Natural killer cell (primary cell): Measurements from ENCODE around the gene KAT8. TPM values are rescaled to one million over a fixed set of nuclear protein-coding genes. Genes with fewer than 3 reads are reported as not detected.

Source experiments
- ATAC-seq, 3 donors: fragments of 150-1000 bp in 2 of 3; fragments of 200-7000 bp in 1 of 3; cut with Tn5 transposase; 1 replicate in 1 of 3; 2 replicates in 2 of 3; pipeline ENCODE4 v1.10.0; 2021; ENCODE audit warnings: mild to moderate bottlenecking in 2 of 3, moderate library complexity in 2 of 3
- DNase-seq, 2 donors: peaks; one replicate each; pipeline versions ENCODE4 v3.0.0 to v3.0.0-alpha.2; 2013 to 2021; ENCODE audit warnings: mixed read lengths in 1 of 2
- H3K27ac ChIP-seq: one replicate; pipeline ENCODE4 v1.5.1; 2013; ENCODE audit warnings: mild to moderate bottlenecking, low read length
- H3K27me3 ChIP-seq: one replicate; pipeline ENCODE4 v1.6.1; 2013; ENCODE audit warnings: low read length; ENCODE audit not compliant: control insufficient read depth, insufficient read depth
- H3K36me3 ChIP-seq: one replicate; pipeline ENCODE4 v1.6.1; 2013; ENCODE audit warnings: low read length; ENCODE audit not compliant: control insufficient read depth, insufficient read depth
- H3K4me1 ChIP-seq: one replicate; pipeline ENCODE4 v1.6.1; 2013; ENCODE audit warnings: low read length; ENCODE audit not compliant: control insufficient read depth, insufficient read depth
- H3K4me3 ChIP-seq: one replicate; pipeline ENCODE4 v1.5.1; 2013; ENCODE audit warnings: low read length
- H3K9me3 ChIP-seq: one replicate; pipeline ENCODE4 v1.6.1; 2013; ENCODE audit warnings: low read length; ENCODE audit not compliant: control insufficient read depth, insufficient read depth
- H3K27ac Mint-ChIP-seq, 2 donors: one replicate each; pipeline ENCODE4 v1.8.0; 2022; ENCODE audit warnings: mild to moderate bottlenecking in 2 of 2, mixed read lengths in 2 of 2, moderate library complexity in 1 of 2
- H3K27me3 Mint-ChIP-seq, 2 donors: one replicate each; pipeline ENCODE4 v1.8.0; 2022; ENCODE audit warnings: low read depth in 2 of 2, mixed read lengths in 2 of 2
- H3K36me3 Mint-ChIP-seq: one replicate; pipeline ENCODE4 v1.8.0; 2022; ENCODE audit warnings: mixed read lengths
- H3K4me1 Mint-ChIP-seq, 2 donors: one replicate each; pipeline ENCODE4 v1.8.0; 2022; ENCODE audit warnings: mixed read lengths in 2 of 2
- H3K4me3 Mint-ChIP-seq: one replicate; pipeline ENCODE4 v1.8.0; 2022; ENCODE audit warnings: mild to moderate bottlenecking, moderate library complexity, mixed read lengths
- H3K9me3 Mint-ChIP-seq, 2 donors: one replicate each; pipeline ENCODE4 v1.8.0; 2022; ENCODE audit warnings: mixed read lengths in 2 of 2
- CTCF ChIP-seq: fragments of 200-600 bp; IDR thresholded peaks from one replicate; pipeline ENCODE4 v1.8.0; 2022; ENCODE audit warnings: antibody characterized with exemption
- WGBS: methylation state at CpG from one replicate; pipeline ENCODE4 v1.1.7; 2013; ENCODE audit warnings: missing lambda C conversion rate; ENCODE audit not compliant: insufficient coverage; 5-methylcytosine and 5-hydroxymethylcytosine counted together
- intact Hi-C: fragments of 100-400 bp; cut with micrococcal nuclease; formaldehyde crosslinking; loops from one replicate; pipeline ENCODE4 v1.14.2; 2022
- total RNA-seq, 4 donors: library from RNA; stranded (reverse); fragments of 120-200 nt in 1 of 4; gene quantifications; one replicate each; pipeline versions ENCODE4 v1.2.3 to v1.2.4, GENCODE V29; 2013 to 2022

KAT8 gene
- total RNA-seq, 3 donors from 2014 or later (not counting 1 experiment from before 2014, with no cell fraction given): 90.6 to 101 (median 93.4) TPM

DNA sequence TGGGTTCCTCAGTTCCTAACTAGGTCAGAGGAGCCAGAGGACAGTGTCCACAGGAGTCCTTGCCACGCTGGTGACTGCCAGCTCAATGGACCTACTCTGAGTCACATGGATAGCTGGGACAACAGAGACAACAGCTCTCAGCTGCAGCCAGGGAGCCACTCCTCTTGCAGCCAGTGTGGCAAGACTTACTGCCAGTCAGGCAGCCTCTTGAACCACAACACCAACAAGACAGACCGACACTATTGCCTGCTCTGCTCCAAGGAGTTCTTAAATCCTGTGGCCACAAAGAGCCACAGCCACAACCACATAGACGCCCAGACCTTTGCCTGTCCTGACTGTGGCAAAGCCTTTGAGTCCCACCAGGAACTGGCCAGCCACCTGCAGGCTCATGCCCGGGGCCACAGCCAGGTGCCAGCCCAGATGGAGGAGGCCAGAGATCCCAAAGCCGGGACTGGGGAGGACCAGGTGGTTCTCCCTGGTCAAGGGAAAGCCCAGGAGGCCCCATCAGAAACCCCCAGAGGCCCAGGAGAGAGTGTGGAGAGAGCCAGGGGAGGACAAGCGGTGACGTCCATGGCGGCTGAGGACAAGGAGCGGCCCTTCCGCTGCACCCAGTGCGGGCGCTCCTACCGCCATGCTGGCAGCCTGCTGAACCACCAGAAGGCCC is 36.6 kb upstream of the KAT8 start:
- no peaks in the 10 kb centered on the region for H3K9me3 ChIP-seq
- peak overlapping the region in 1 of 2 donors; percentile 48 for H3K27ac Mint-ChIP-seq
- H3K4me1 Mint-ChIP-seq: peaks cover 30 to 58% of the 10 kb centered on the region in 2 donors
- H3K36me3 ChIP-seq: peaks cover 86% of the 10 kb centered on the region
- no peaks in the 10 kb centered on the region for H3K27me3 Mint-ChIP-seq
- no peaks in the 10 kb centered on the region for H3K27me3 ChIP-seq
- no peaks in the 10 kb centered on the region for H3K9me3 Mint-ChIP-seq
- H3K36me3 Mint-ChIP-seq: peaks cover 7% of the 10 kb centered on the region
- WGBS: 95% methylated on average over 13 of the region's 13 CpGs
- H3K27ac ChIP-seq: no peak overlapping the region
- intact Hi-C loops: no loop called here
- DNase-seq (no peak), ATAC-seq (no peak)
- H3K4me1 ChIP-seq: peaks cover 34% of the 10 kb centered on the region
- no peak overlapping the region for H3K4me3 ChIP-seq
- no peak for TF ChIP-seq CTCF
- H3K4me3 Mint-ChIP-seq: no peak overlapping the region

- Histone ChIP-seq H3K4me1 (peaks cover 34% of the 10 kb centered on the region), H3K9me3 (no peaks in the 10 kb centered on the region), H3K4me3 (no peak overlapping the region), H3K27me3 (no peaks in the 10 kb centered on the region), H3K27ac (no peak overlapping the region), H3K36me3 (peaks cover 80% of the 10 kb centered on the region)
- no peak for TF ChIP-seq CTCF
- Mint-ChIP-seq H3K9me3 (no peaks in the 10 kb centered on the region), H3K27ac (peak overlapping the region; percentile 43 to 89), H3K36me3 (peaks cover 7% of the 10 kb centered on the region), H3K4me3 (no peak overlapping the region), H3K4me1 (peaks cover 30 to 57% of the 10 kb centered on the region in 2 donors), H3K27me3 (no peaks in the 10 kb centered on the region)
- intact Hi-C loops: no loop called here
- DNase-seq: no peak
- ATAC-seq: no peak
- WGBS: 94% methylated on average over 26 of the region's 26 CpGs
Observed at GRCh38 chr16:31081428-31082351, 35.8 kb upstream of the KAT8 start.

DNA sequence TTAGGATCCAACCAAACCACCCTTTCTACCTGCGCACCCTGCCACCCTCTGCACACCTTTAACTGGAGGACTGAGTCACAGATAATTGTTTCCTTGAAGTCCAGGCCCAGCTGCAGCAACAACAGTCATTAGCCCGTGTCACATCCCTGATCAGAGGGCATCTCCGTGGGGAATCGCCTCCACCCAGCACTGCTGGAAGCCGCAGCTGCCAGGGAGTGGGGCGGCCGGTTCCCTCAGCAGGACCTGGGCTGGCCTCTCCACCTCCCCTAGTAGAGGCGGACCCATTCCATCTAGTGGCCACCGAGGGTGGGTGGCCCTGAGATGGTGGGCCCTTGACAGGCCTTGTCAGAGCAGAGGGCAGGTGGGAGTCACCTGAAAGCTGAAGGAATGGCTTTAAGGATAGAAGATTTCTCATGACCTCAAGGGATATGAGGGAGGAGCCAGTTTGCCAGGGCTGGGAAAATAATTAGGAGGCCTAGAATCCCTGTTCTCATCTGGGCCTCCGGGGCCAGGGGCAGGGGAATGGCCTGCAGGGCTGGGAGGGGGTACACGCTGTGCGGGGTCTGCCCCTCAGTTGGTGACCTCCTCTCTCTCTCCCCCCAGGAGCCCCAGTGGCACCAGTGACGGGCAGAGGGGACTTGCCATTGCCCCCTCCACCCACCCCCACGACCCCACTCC is 35.0 kb upstream of the KAT8 start:
- ATAC-seq: no peak
- 94% methylated on average over 14 of the region's 14 CpGs for WGBS
- H3K9me3 Mint-ChIP-seq: no peaks in the 10 kb centered on the region
- Histone ChIP-seq H3K9me3 (no peaks in the 10 kb centered on the region), H3K36me3 (peaks cover 76% of the 10 kb centered on the region), H3K4me3 (no peak overlapping the region), H3K27ac (no peak overlapping the region), H3K27me3 (no peaks in the 10 kb centered on the region), H3K4me1 (peaks cover 34% of the 10 kb centered on the region)
- peaks cover 30 to 57% of the 10 kb centered on the region in 2 donors for H3K4me1 Mint-ChIP-seq
- peak overlapping the region; percentile 43 to 89 for H3K27ac Mint-ChIP-seq
- no peak overlapping the region for H3K4me3 Mint-ChIP-seq
- intact Hi-C loops: no loop called here
- no peaks in the 10 kb centered on the region for H3K27me3 Mint-ChIP-seq
- no peak for DNase-seq
- no peak for TF ChIP-seq CTCF
- H3K36me3 Mint-ChIP-seq: peaks cover 7% of the 10 kb centered on the region
